Stimulated activated CD4-positive, alpha-beta T cell treated with anti-CD3 and anti-CD28 coated beads, Interleukin-12 subunit alpha, Interleukin-12 subunit beta, amount 100 ng/mL, for 24 hours (primary cell): ENCODE results near the gene ALKBH5.

Experiments used
- DNase-seq, 2 experiments: peaks; one replicate each; pipeline ENCODE4 v3.0.0-alpha.2; 2020; ENCODE audit warnings: low read depth in 2 of 2

Gene ALKBH5

GRCh38 chr17:18158022-18158600 lies 25.5 kb upstream of the ALKBH5 start:
- peak; percentile 84 to 96 for DNase-seq

GRCh38 chr17:18159551-18160120 lies 24.0 kb upstream of the ALKBH5 start:
- DNase-seq = no peak

GRCh38 chr17:18160128-18160856 lies 23.3 kb upstream of the ALKBH5 start:
- no peak for DNase-seq

- DNase-seq = no peak
These were observed 22.2 kb upstream of the ALKBH5 start for GRCh38 chr17:18161207-18162145.

GRCh38 chr17:18163547-18163946 lies 20.1 kb upstream of the ALKBH5 start:
- DNase-seq = no peak

GRCh38 chr17:18166894-18167293 lies 16.7 kb upstream of the ALKBH5 start:
- DNase-seq = no peak

GRCh38 chr17:18167421-18167820 lies 16.2 kb upstream of the ALKBH5 start:
- no peak for DNase-seq

GRCh38 chr17:18172531-18173278 lies 10.9 kb upstream of the ALKBH5 start:
- DNase-seq = no peak

GRCh38 chr17:18173740-18174139 lies 9.9 kb upstream of the ALKBH5 start:
- no peak for DNase-seq

- no peak for DNase-seq
These were observed 7.5 kb upstream of the ALKBH5 start for GRCh38 chr17:18176176-18176575.

- DNase-seq = no peak
These were observed 6.5 kb upstream of the ALKBH5 start for GRCh38 chr17:18177133-18177532.

- no peak for DNase-seq
These were observed 5.9 kb upstream of the ALKBH5 start for GRCh38 chr17:18177722-18178121.

GRCh38 chr17:18179196-18179595 lies 4.4 kb upstream of the ALKBH5 start:
- no peak for DNase-seq

- DNase-seq = no peak
These were observed 3.8 kb upstream of the ALKBH5 start for GRCh38 chr17:18179804-18180203.

- DNase-seq = peak; percentile 19 to 57
These were observed 2.3 kb upstream of the ALKBH5 start for GRCh38 chr17:18181358-18181757.

- peak; percentile 7 to 16 for DNase-seq
These were observed 1.3 kb upstream of the ALKBH5 start for GRCh38 chr17:18182110-18182977.

- DNase-seq = peak; percentile 71 to 82
These were observed 672 bp upstream of the ALKBH5 start for GRCh38 chr17:18182978-18183333.

GRCh38 chr17:18184143-18185031 lies 759 bp downstream of the ALKBH5 start:
- peak; percentile 38 to 58 for DNase-seq

GRCh38 chr17:18185391-18185790 lies 1.8 kb downstream of the ALKBH5 start:
- no peak for DNase-seq
